ENCODE data around the gene TACR1. TPM values are rescaled to one million over a fixed set of nuclear protein-coding genes. Genes with fewer than 3 reads are reported as not detected.

The TACR1 gene
- total and polyA plus RNA-seq, 2 experiments from 2014 or later, result 3.5 to 7.3 TPM

DNA sequence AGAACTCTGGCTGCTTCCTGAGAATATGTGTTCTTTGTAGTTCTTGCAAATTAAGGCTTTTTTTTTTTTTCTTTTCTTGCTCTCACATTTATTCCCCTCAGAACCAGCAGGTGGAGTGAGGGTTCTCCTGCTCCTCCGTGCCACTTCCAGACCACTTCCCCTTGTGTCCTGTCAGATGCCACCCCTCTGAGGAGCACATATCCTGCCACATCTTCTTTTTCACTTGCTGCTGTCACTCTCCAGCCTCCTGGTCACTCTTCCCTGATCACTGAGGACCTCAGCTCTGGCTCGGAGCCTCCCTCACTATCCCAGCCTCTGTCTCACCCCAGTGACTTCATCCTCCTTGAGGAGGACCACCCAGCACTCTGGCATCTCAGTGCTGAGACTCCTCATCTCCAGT, 100.5 kb downstream of the TACR1 start (continued):
- TF ChIP-seq, protein P1, sequence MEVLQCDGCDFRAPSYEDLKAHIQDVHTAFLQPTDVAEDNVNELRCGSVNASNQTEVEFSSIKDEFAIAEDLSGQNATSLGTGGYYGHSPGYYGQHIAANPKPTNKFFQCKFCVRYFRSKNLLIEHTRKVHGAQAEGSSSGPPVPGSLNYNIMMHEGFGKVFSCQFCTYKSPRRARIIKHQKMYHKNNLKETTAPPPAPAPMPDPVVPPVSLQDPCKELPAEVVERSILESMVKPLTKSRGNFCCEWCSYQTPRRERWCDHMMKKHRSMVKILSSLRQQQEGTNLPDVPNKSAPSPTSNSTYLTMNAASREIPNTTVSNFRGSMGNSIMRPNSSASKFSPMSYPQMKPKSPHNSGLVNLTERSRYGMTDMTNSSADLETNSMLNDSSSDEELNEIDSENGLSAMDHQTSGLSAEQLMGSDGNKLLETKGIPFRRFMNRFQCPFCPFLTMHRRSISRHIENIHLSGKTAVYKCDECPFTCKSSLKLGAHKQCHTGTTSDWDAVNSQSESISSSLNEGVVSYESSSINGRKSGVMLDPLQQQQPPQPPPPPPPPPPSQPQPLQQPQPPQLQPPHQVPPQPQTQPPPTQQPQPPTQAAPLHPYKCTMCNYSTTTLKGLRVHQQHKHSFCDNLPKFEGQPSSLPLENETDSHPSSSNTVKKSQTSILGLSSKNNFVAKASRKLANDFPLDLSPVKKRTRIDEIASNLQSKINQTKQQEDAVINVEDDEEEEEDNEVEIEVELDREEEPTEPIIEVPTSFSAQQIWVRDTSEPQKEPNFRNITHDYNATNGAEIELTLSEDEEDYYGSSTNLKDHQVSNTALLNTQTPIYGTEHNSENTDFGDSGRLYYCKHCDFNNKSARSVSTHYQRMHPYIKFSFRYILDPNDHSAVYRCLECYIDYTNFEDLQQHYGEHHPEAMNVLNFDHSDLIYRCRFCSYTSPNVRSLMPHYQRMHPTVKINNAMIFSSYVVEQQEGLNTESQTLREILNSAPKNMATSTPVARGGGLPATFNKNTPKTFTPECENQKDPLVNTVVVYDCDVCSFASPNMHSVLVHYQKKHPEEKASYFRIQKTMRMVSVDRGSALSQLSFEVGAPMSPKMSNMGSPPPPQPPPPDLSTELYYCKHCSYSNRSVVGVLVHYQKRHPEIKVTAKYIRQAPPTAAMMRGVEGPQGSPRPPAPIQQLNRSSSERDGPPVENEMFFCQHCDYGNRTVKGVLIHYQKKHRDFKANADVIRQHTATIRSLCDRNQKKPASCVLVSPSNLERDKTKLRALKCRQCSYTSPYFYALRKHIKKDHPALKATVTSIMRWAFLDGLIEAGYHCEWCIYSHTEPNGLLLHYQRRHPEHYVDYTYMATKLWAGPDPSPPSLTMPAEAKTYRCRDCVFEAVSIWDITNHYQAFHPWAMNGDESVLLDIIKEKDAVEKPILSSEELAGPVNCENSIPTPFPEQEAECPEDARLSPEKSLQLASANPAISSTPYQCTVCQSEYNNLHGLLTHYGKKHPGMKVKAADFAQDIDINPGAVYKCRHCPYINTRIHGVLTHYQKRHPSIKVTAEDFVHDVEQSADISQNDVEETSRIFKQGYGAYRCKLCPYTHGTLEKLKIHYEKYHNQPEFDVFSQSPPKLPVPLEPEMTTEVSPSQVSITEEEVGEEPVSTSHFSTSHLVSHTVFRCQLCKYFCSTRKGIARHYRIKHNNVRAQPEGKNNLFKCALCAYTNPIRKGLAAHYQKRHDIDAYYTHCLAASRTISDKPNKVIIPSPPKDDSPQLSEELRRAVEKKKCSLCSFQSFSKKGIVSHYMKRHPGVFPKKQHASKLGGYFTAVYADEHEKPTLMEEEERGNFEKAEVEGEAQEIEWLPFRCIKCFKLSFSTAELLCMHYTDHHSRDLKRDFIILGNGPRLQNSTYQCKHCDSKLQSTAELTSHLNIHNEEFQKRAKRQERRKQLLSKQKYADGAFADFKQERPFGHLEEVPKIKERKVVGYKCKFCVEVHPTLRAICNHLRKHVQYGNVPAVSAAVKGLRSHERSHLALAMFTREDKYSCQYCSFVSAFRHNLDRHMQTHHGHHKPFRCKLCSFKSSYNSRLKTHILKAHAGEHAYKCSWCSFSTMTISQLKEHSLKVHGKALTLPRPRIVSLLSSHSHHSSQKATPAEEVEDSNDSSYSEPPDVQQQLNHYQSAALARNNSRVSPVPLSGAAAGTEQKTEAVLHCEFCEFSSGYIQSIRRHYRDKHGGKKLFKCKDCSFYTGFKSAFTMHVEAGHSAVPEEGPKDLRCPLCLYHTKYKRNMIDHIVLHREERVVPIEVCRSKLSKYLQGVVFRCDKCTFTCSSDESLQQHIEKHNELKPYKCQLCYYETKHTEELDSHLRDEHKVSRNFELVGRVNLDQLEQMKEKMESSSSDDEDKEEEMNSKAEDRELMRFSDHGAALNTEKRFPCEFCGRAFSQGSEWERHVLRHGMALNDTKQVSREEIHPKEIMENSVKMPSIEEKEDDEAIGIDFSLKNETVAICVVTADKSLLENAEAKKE (CRISPR knock-in tag; IDR thresholded peaks at IDR 0.05), result peak; percentile 79; the same call in 1 of the 2 replicates
- TF ChIP-seq JUNB (IDR thresholded peaks at IDR 0.05; ENCODE audit: unreplicated experiment) (no peak), EZH2phosphoT487 (IDR thresholded peaks at IDR 0.05; ENCODE audit: unreplicated experiment) (no peak)
- TF ChIP-seq, protein P2, sequence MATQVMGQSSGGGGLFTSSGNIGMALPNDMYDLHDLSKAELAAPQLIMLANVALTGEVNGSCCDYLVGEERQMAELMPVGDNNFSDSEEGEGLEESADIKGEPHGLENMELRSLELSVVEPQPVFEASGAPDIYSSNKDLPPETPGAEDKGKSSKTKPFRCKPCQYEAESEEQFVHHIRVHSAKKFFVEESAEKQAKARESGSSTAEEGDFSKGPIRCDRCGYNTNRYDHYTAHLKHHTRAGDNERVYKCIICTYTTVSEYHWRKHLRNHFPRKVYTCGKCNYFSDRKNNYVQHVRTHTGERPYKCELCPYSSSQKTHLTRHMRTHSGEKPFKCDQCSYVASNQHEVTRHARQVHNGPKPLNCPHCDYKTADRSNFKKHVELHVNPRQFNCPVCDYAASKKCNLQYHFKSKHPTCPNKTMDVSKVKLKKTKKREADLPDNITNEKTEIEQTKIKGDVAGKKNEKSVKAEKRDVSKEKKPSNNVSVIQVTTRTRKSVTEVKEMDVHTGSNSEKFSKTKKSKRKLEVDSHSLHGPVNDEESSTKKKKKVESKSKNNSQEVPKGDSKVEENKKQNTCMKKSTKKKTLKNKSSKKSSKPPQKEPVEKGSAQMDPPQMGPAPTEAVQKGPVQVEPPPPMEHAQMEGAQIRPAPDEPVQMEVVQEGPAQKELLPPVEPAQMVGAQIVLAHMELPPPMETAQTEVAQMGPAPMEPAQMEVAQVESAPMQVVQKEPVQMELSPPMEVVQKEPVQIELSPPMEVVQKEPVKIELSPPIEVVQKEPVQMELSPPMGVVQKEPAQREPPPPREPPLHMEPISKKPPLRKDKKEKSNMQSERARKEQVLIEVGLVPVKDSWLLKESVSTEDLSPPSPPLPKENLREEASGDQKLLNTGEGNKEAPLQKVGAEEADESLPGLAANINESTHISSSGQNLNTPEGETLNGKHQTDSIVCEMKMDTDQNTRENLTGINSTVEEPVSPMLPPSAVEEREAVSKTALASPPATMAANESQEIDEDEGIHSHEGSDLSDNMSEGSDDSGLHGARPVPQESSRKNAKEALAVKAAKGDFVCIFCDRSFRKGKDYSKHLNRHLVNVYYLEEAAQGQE (IDR thresholded peaks at IDR 0.05; ENCODE audit: unreplicated experiment), result no peak

DNA sequence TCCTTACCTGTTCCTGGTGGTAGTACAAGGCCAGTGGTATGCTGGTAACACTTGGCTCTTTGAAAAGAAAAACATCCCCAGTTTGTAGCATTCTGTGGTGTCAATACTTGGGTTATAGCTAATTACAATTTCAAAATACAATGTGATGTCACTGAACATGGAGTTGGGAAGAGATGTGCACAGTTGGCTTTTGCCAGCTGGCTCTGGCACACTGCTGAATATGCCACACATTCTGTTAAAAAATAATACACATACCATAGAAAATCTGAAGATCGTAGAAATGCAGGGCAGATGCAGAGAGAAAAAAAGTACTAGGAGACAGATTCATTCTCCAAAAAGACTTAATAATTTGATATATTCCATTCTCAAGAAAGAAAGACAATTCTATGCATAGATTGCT, 101.5 kb downstream of the TACR1 start:
- Histone ChIP-seq H2AFZ (no peak overlapping the region), H3K4me2 (no peak overlapping the region), H3K36me3 (ENCODE audit: insufficient read depth) (no peaks in the 10 kb centered on the region), H3K27ac (ENCODE audit: low read depth) (no peak overlapping the region), H3K27me3 (ENCODE audit: insufficient read depth) (no peaks in the 10 kb centered on the region), H3K79me2 (replicated peaks; ENCODE audit: insufficient read depth) (no peaks in the 10 kb centered on the region), H4K20me1 (replicated peaks; ENCODE audit: insufficient read depth) (no peaks in the 10 kb centered on the region), H3K9me2 (ENCODE audit: insufficient read depth) (0 out of 2 replicates have a peak, but pooled peaks cover 6% of the 10 kb centered on the region), H3K4me3 (no peak overlapping the region), H3K4me1 (ENCODE audit: insufficient read depth) (no peaks in the 10 kb centered on the region), H3F3A (replicated peaks; ENCODE audit: low read depth) (no peaks in the 10 kb centered on the region)
- Mint-ChIP-seq H3K4me1 (peaks cover 7% of the 10 kb centered on the region), H3K9me3 (peaks cover 5% of the 10 kb centered on the region; the same call in 2 of the 3 replicates), H3K27ac (no peak overlapping the region), H3K4me3 (no peak overlapping the region), H3K36me3 (ENCODE audit: low read depth) (peaks cover 3% of the 10 kb centered on the region; the same call in 2 of the 3 replicates), H3K27me3 (ENCODE audit: insufficient read depth, low read depth, poor library complexity) (peaks cover 1% of the 10 kb centered on the region)
- ATAC-seq (no peak), DNase-seq (ENCODE audit: low spot score) (no peak)
- TF ChIP-seq NANOG (IDR thresholded peaks at IDR 0.05; ENCODE audit: borderline replicate concordance) (no peak), ZNF331 (CRISPR knock-in tag; IDR thresholded peaks at IDR 0.05; ENCODE audit: low read depth) (no peak), STAT1 (IDR thresholded peaks at IDR 0.05; ENCODE audit: unreplicated experiment) (no peak)
- TF ChIP-seq, protein P2 (IDR thresholded peaks at IDR 0.05; ENCODE audit: unreplicated experiment), result no peak

Measured in GM23338 (cell line).